ENCODE measurements around the gene GGA3.
"Not testable (repeated sequence)": the region's sequence is repeated elsewhere in the genome, so short reads cannot be mapped to it uniquely, and the experiment has no call there.

Gene GGA3

GRCh38 chr17:75208161-75208560, 53.2 kb downstream of the GGA3 start:
- DNase-seq, result no peak

GRCh38 chr17:75207760-75208159, 53.6 kb downstream of the GGA3 start:
- DNase-seq, result no peak

- DNase-seq, result not testable (repeated sequence)
Measured at GRCh38 chr17:75207050-75207407, 54.4 kb downstream of the GGA3 start.

- DNase-seq, result no peak
Measured at GRCh38 chr17:75205793-75206163, 55.6 kb downstream of the GGA3 start.

GRCh38 chr17:75205037-75205792, 56.2 kb downstream of the GGA3 start, which contains the start of gene NUP85:
NUP85 (plus strand) TSS chr17:75205679; CDS start chr17:75205762, 83 bp downstream.
- peak; percentile 92 to 93 for DNase-seq

- no peak for DNase-seq
Measured at GRCh38 chr17:75199886-75200618, 61.4 kb downstream of the GGA3 start.

GRCh38 chr17:75194879-75195278, 66.5 kb downstream of the GGA3 start:
- no peak for DNase-seq

- no peak for DNase-seq
Measured at GRCh38 chr17:75191584-75191983, 69.8 kb downstream of the GGA3 start.

- no peak for DNase-seq
Measured at GRCh38 chr17:75188614-75189013, 72.8 kb downstream of the GGA3 start.
